Measurements from ENCODE around the gene PTN.

Gene PTN

DNA sequence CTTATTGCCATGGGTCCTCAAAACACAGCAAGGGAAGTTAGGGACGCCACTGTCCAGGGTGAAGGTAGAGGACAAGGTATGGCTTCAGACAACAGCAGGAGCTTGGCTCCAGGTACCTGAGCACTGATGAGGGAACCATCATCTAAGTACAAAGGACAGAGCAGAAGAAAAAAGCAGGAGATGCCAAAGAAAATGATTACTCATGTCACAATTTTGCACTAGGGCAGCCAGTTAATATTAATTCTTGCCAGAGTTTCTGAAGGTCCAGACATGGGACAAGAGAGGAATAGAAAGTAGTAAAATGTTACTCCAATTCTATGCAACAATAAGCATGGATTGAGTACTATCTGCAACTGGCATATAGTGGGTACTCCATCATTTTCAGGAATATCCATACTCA, 14.1 kb downstream of the PTN start (continued):
- TF ChIP-seq, protein P1, sequence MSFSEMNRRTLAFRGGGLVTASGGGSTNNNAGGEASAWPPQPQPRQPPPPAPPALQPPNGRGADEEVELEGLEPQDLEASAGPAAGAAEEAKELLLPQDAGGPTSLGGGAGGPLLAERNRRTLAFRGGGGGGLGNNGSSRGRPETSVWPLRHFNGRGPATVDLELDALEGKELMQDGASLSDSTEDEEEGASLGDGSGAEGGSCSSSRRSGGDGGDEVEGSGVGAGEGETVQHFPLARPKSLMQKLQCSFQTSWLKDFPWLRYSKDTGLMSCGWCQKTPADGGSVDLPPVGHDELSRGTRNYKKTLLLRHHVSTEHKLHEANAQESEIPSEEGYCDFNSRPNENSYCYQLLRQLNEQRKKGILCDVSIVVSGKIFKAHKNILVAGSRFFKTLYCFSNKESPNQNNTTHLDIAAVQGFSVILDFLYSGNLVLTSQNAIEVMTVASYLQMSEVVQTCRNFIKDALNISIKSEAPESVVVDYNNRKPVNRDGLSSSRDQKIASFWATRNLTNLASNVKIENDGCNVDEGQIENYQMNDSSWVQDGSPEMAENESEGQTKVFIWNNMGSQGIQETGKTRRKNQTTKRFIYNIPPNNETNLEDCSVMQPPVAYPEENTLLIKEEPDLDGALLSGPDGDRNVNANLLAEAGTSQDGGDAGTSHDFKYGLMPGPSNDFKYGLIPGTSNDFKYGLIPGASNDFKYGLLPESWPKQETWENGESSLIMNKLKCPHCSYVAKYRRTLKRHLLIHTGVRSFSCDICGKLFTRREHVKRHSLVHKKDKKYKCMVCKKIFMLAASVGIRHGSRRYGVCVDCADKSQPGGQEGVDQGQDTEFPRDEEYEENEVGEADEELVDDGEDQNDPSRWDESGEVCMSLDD (tag by site-specific recombination; IDR thresholded peaks at IDR 0.05), result no peak
- TF ChIP-seq ZNF132 (tag by site-specific recombination; IDR thresholded peaks at IDR 0.05; ENCODE audit: borderline replicate concordance) (no peak), ZNF335 (tag by site-specific recombination; conservative IDR thresholded peaks at IDR 0.05) (no peak), ZNF777 (tag by site-specific recombination; IDR thresholded peaks at IDR 0.05; ENCODE audit: borderline replicate concordance) (no peak), ZNF830 (tag by site-specific recombination; IDR thresholded peaks at IDR 0.05; ENCODE audit: low read depth) (no peak)

DNA sequence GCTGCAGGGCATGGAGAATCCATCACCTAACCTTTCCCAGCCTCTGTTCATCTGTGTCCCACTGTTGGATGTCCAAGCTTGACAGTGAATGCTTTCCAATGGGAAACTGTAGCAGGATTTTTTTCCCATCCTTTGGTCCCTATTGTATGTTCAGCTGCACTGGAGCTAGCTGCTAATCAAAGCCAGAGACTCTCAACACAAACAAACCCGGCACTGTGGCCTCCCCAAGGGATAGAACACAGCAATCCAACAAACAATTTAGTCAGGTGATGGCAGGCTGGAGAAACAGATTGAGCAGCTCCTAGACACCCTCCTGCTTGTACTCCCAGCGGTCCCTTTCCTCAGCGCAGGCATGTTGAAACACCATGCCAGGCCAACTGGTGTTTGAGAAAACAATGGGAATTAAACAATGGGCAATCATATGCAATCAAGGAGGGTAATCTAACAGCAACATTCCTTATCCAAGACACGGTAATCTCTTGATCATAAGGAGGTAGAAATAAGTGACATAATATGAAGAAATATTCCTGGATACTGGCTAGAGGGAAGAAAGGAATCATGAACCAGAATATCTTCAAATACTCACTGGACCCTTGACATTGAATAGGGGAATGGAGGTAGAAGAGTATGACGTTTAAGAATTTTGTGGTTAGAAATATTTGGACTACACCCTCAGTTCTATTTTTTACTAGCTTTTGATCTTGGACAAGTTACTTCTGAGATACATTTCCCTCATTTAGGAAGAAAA, 15.0 kb downstream of the PTN start:
- Histone ChIP-seq H3K4me3 (ENCODE audit: low read depth, low read length) (no peak overlapping the region), H3K27ac (ENCODE audit: extremely low read depth, low read depth, low read length) (no peak overlapping the region), H3K36me3 (ENCODE audit: control insufficient read depth in 2 of 2, insufficient read depth in 1 of 2, low read length in 2 of 2) (no peaks in the 10 kb centered on the region), H3K9me3 (ENCODE audit: control insufficient read depth, insufficient read depth, low read depth, low read length) (no peaks in the 10 kb centered on the region), H3K4me1 (ENCODE audit: control insufficient read depth, insufficient read depth, low read length) (no peaks in the 10 kb centered on the region)
- TF ChIP-seq ZNF670 (tag by site-specific recombination; IDR thresholded peaks at IDR 0.05; ENCODE audit: low read depth), result no peak
- no peak for TF ChIP-seq ZNF571 (tag by site-specific recombination; IDR thresholded peaks at IDR 0.05)
- TF ChIP-seq ZXDB (tag by site-specific recombination; IDR thresholded peaks at IDR 0.05), result no peak
- TF ChIP-seq ZNF132 (tag by site-specific recombination; IDR thresholded peaks at IDR 0.05; ENCODE audit: borderline replicate concordance), result no peak
- no peak for TF ChIP-seq ZNF140 (tag by site-specific recombination; IDR thresholded peaks at IDR 0.05)
- no peak for TF ChIP-seq ZNF776 (tag by site-specific recombination; IDR thresholded peaks at IDR 0.05; ENCODE audit: borderline replicate concordance)
- no peak for TF ChIP-seq ZNF558 (tag by site-specific recombination; IDR thresholded peaks at IDR 0.05)
- TF ChIP-seq, protein P2, sequence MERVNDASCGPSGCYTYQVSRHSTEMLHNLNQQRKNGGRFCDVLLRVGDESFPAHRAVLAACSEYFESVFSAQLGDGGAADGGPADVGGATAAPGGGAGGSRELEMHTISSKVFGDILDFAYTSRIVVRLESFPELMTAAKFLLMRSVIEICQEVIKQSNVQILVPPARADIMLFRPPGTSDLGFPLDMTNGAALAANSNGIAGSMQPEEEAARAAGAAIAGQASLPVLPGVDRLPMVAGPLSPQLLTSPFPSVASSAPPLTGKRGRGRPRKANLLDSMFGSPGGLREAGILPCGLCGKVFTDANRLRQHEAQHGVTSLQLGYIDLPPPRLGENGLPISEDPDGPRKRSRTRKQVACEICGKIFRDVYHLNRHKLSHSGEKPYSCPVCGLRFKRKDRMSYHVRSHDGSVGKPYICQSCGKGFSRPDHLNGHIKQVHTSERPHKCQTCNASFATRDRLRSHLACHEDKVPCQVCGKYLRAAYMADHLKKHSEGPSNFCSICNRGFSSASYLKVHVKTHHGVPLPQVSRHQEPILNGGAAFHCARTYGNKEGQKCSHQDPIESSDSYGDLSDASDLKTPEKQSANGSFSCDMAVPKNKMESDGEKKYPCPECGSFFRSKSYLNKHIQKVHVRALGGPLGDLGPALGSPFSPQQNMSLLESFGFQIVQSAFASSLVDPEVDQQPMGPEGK (tag by site-specific recombination; IDR thresholded peaks at IDR 0.05), result no peak
- no peak for TF ChIP-seq ZNF585B (tag by site-specific recombination; IDR thresholded peaks at IDR 0.05)
- no peak for TF ChIP-seq OVOL3 (tag by site-specific recombination; IDR thresholded peaks at IDR 0.05)
- TF ChIP-seq, protein P3, sequence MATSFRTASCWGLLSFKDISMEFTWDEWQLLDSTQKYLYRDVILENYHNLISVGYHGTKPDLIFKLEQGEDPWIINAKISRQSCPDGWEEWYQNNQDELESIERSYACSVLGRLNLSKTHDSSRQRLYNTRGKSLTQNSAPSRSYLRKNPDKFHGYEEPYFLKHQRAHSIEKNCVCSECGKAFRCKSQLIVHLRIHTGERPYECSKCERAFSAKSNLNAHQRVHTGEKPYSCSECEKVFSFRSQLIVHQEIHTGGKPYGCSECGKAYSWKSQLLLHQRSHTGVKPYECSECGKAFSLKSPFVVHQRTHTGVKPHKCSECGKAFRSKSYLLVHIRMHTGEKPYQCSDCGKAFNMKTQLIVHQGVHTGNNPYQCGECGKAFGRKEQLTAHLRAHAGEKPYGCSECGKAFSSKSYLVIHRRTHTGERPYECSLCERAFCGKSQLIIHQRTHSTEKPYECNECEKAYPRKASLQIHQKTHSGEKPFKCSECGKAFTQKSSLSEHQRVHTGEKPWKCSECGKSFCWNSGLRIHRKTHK (tag by site-specific recombination; IDR thresholded peaks at IDR 0.05), result no peak
- no peak for TF ChIP-seq ZFHX2 (tag by site-specific recombination; conservative IDR thresholded peaks at IDR 0.05)
- no peak for TF ChIP-seq ZBTB7A (tag by site-specific recombination; IDR thresholded peaks at IDR 0.05; ENCODE audit: low read depth)
- TF ChIP-seq ZNF560 (tag by site-specific recombination; IDR thresholded peaks at IDR 0.05; ENCODE audit: borderline replicate concordance), result no peak
- no peak for TF ChIP-seq ZNF785 (tag by site-specific recombination; IDR thresholded peaks at IDR 0.05)
- TF ChIP-seq ZIC2 (tag by site-specific recombination; IDR thresholded peaks at IDR 0.05), result no peak
- TF ChIP-seq ZNF707 (tag by site-specific recombination; IDR thresholded peaks at IDR 0.05), result no peak
- TF ChIP-seq, protein P4, sequence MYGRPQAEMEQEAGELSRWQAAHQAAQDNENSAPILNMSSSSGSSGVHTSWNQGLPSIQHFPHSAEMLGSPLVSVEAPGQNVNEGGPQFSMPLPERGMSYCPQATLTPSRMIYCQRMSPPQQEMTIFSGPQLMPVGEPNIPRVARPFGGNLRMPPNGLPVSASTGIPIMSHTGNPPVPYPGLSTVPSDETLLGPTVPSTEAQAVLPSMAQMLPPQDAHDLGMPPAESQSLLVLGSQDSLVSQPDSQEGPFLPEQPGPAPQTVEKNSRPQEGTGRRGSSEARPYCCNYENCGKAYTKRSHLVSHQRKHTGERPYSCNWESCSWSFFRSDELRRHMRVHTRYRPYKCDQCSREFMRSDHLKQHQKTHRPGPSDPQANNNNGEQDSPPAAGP (tag by site-specific recombination; IDR thresholded peaks at IDR 0.05), result no peak
- no peak for TF ChIP-seq ZNF23 (tag by site-specific recombination; IDR thresholded peaks at IDR 0.05; ENCODE audit: borderline replicate concordance)
- TF ChIP-seq ZNF548 (tag by site-specific recombination; IDR thresholded peaks at IDR 0.05), result no peak
- CTCF ChIA-PET, result interaction anchor here (0.6 kb wide), 1 partner anchor 84 kb away, joined by 3 read pairs; no protein-coding TSS in a partner anchor
- POLR2A ChIA-PET, result no interaction called here

Measured in HEK293 (cell line).